GM12874 (cell line): ENCODE measurements around the gene SERPINA3.

Experiments
- CTCF ChIP-seq: IDR thresholded peaks from 2 replicates; pipeline ENCODE4 v1.5.1; 2011; ENCODE audit warnings: low read depth, mild to moderate bottlenecking, control low read depth, low read length, moderate library complexity; ENCODE audit not compliant: insufficient read depth

The SERPINA3 gene

GRCh38 chr14:94581127-94581999, 30.8 kb upstream of the SERPINA3 start, which contains the start of gene SERPINA5:
SERPINA5 (plus strand) TSS chr14:94581426; CDS start chr14:94587363, 5,937 bp downstream.
- no peak for TF ChIP-seq CTCF

DNA sequence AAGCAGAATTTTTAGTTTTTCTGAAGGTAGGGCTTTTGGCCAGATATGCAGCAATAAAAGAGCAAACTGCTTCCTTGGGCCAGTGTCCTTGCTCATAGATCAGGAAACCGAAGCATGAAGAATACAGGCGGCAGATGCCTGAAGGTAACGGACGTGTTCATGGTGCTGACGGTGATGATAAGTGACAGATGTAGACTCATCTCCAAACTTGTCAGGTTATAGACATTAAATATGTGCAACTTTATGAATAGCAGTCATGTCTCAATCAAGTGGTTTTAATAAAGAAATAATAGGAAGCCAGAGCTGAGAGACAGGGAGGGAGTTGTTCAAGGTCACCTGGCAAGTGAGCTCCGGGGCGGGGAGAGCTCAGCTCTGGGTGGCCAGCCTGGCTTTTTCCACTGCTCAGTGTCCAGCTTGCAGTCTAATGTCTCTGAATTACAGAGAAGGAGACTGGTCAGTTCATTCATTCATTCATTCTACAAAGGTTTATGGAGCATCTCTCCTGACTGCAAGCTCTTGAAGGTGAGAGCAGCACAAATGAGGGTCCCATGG, 29.9 kb upstream of the SERPINA3 start:
- no peak for TF ChIP-seq CTCF

DNA sequence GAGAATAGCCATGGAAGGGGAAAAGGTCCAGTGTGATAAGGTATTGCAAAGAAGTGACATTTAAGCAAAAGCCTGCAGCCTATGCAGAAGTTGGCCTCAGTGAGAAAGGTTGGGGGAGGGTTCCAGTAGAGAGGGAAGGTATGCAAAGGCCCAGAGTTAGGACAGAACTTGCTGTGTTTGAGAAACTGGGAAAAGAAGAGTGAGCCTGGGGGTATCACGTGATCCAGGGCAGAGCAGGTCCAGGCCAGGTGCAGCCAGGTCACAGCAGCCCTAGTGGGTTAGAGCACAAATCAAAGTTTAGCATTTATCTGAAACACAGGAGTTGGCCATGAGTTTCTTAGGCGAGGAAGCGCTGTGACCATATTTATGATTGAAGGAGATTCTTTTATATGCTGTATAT, 29.3 kb upstream of the SERPINA3 start:
- no peak for TF ChIP-seq CTCF

DNA sequence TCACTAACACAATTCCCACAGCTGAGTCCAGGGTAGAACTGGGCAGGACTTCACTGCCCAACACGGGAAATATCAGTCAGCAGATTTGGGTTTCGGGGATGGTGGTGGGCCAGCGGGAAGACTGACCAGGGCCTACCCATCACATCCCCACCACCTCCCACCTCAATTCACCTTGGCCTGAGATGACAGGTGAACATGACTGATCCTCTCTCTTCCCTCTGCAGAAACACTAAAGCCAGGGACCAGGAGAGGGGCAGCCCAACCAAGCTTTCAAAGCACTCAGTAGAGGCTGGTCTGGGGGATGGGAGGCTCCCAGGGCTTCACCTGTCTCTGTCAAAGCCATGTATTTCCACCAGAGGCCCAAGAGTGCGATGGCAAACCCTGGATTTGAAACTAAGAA, 28.6 kb upstream of the SERPINA3 start:
- TF ChIP-seq CTCF, result no peak

DNA sequence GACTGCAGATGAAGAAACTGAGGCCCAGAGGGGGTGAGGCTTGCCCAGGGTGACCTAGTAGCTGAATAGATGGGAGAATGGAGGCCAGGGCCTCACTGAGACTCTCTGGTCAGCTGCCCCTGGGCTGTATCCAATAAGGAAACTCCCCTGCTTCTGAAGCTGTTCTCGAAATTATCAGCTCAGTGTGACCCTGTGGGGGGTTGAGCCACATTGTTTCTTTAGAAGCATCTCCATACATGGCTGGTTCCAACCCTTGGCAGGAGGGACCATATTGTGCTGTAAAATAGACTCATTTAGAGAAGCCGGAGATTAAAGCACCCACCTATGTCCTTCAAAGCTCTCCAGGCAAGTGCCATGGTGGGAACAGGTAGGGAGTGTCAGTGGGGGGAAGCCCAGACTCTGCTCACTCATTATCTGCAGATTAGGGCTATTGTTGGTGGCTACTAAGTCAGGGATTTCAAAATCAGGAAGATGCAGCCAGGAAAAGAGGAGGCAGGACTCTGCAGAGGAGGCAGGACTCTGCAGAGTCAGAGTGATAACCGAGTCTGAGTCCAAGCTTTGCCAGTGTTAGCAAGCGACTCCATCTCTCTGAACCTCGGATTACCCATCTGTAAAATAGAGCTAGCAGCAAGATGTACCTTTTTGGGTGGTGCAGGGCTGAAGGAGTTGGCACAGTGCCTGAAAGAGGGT, 27.5 kb upstream of the SERPINA3 start:
- no peak for TF ChIP-seq CTCF

DNA sequence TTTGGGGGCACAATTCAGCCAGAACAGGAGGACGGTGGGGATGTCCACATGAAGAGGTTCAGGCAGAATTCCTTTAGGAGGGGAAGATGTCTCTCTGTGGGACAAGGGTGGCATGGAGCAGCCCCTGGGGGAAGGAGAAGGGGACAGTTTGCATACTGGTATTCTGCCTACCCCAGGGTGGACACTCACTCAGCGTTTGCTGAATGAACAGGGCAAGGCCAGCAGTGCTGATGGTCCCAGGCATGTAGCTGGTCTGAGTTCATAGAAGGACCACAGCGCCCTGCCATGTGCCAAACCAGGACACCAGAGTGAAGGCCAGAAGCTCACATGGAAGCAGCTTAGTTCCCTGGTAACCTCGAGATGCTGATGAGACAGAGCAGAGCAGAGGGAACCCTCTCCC, 25.6 kb upstream of the SERPINA3 start:
- TF ChIP-seq CTCF, result no peak

DNA sequence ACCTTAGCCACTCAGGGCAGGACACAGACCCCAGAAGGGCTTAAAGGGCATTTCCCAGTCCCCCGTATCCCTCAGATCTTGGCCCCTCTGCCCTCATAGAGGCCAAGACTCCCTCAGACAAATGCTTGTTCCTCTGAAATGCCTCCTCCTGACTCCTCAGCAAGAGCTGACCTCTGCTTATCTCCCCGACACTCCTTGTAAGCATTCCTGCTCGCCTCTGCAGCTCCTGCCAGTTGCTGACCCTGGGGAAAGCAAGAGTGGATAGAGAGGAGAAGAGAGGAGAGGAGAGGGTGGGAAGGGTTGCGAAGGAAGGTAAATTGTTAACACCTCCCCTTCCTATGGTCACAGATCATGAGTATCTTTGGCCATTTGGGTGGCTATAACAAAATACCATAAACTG, 23.9 kb upstream of the SERPINA3 start:
- no peak for TF ChIP-seq CTCF
